Testis (tissue), 2 donors: ENCODE results near the gene C4orf50.

ENCODE experiments used
- POLR2A ChIP-seq: fragments of 450-650 bp; IDR thresholded peaks from one replicate; pipeline ENCODE4 v1.6.1; 2017; ENCODE audit warnings: antibody characterized with exemption, mild to moderate bottlenecking, moderate library complexity
- TF ChIP-seq, protein P1 (sequence below), 3 experiments: fragments of 450-650 bp in 2 of 3; fragments of 200-600 bp in 1 of 3; sonication (generic) in 1 of 3; IDR thresholded peaks; one replicate each; pipeline ENCODE4 v1.5.1; 2016 to 2019; ENCODE audit warnings: antibody characterized with exemption in 3 of 3, mild to moderate bottlenecking in 2 of 3, moderate library complexity in 1 of 3

DNA sequence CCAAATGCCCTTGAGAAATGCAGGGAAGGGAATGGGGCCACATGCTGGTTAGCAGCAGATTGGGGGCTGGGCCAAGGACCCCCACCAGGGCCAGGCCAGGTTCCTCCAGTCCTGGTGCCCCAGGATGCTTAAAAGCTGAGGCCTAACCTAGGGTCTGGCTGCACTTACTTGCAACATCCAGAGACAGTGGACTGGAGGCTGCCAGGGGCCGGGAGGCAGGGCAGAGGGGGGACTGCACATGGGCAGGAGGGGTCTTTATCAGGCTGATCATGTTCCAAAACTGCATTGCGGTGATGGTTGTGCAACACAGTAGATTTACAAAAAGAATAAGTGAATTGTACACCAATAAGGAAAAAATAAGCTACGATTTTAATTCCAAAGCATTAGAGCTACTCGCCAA, 36.8 kb upstream of the C4orf50 start:
- TF ChIP-seq, protein P1, sequence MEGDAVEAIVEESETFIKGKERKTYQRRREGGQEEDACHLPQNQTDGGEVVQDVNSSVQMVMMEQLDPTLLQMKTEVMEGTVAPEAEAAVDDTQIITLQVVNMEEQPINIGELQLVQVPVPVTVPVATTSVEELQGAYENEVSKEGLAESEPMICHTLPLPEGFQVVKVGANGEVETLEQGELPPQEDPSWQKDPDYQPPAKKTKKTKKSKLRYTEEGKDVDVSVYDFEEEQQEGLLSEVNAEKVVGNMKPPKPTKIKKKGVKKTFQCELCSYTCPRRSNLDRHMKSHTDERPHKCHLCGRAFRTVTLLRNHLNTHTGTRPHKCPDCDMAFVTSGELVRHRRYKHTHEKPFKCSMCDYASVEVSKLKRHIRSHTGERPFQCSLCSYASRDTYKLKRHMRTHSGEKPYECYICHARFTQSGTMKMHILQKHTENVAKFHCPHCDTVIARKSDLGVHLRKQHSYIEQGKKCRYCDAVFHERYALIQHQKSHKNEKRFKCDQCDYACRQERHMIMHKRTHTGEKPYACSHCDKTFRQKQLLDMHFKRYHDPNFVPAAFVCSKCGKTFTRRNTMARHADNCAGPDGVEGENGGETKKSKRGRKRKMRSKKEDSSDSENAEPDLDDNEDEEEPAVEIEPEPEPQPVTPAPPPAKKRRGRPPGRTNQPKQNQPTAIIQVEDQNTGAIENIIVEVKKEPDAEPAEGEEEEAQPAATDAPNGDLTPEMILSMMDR (IDR thresholded peaks at IDR 0.05): no peak
- no peak for TF ChIP-seq POLR2A
